ENCODE results near the gene NAA35. TPM values are rescaled to one million over a fixed set of nuclear protein-coding genes. Genes with fewer than 3 reads are reported as not detected.
"Not testable (repeated sequence)": the region's sequence is repeated elsewhere in the genome, so short reads cannot be mapped to it uniquely, and the experiment has no call there.

Gene NAA35
- total RNA-seq, 1 donor from 2014 or later: 19.1 TPM

- peak; percentile 27 for DNase-seq (ENCODE audit: low spot score)
These were observed 94.2 kb downstream of the NAA35 start for GRCh38 chr9:86034863-86035734.

GRCh38 chr9:86035827-86036440 is 95.0 kb downstream of the NAA35 start:
- no peak for DNase-seq (ENCODE audit: low spot score)

DNA sequence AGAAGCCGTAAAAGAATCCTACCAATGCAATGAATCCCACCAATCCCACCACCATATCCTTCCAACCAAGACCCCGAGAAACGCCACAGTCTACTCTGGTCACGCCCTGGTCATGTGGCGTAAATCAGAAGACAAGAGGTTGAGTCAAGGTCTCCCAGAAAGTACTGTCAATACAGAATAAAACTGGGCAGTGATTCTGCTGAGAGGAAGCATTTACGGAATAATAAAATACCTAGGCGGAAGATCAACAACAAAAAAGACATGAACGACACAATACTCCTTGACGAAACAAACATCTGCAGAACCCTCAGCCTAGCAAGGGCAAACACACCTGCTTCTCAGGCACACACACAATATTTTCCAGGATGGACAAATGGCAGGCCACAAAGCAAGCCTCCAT is 95.6 kb downstream of the NAA35 start:
- no peak for DNase-seq (ENCODE audit: low spot score)

DNA sequence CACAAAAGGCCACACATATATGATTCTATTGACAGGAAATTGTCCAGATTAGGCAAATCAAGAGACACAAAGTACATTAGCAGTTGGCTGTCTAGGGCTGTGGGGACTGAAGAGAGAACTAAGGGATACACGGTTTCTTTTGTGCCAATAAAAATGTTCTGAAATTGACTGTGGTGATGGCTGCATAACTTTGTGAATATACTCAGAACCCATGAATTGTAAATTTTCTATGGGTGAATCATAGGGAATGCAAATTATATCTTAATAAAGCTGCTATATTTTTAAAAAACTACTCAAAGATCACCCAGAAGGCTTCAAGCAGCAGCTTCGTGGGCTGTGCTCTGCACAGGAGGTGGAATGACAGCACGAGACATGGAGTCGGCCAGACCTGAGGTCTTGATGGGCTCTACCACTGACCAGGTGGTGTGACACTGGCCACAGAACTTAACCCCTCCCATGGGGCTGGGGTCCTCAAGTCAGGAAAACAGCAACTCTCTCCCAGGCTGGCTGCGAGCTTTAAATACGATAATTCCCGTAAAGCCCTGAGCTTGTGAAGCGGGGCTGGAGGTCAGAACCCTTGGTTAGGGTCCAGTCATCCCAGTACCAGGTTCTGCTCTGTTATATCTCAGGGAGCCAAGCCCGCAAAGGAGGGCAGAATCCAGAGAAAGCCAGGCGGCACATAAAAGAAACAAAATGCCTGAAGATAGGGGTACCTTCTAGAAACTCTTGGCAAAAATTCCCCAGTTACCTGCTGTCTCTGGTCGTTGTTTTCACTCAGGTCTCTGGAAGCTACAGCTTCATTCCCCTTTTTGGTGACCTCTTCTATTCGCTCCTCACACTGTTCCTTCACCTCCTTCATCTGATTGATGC is 99.3 kb downstream of the NAA35 start:
- no peak for DNase-seq (ENCODE audit: low spot score)

GRCh38 chr9:86040861-86041155 is 99.9 kb downstream of the NAA35 start:
- DNase-seq (ENCODE audit: low spot score): no peak

GRCh38 chr9:86041311-86041741 is 100.4 kb downstream of the NAA35 start:
- no peak for DNase-seq (ENCODE audit: low spot score)

DNA sequence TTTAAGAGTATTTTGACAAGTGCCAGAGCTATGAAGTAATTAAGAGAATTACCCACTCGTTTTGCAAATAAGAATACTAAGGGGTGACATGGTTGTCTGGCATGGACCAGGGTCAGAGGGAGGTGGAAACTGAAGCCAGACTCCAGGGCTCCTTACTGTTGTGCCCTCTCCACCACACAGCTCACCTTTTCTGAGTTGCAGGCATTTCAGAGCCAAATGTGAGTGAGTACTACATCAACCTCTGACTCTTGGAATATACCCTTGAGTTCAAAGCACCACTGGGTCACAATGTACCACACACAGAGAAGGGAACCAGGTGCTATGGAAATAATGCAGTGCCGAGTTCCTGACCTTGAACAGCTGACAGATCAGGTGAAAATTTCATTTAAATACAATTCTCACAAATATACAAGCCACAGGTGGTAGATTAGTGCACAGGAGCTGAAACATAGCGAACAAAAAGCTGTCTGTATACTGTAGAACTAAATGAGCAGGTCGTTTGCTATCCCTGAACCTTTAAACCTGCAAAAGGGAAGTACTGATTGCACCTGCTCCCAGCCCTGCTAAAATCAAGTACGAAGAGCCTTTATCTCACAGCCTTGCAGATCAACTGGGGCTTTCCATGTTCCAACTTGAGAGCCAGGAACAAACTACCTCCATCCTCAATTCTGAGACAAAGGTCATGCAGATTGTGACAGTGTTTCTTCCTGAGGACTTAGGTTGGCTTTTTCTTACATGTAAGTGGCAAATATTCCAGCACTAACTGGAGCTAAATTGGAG is 101.4 kb downstream of the NAA35 start:
- no peak for DNase-seq (ENCODE audit: low spot score)

DNA sequence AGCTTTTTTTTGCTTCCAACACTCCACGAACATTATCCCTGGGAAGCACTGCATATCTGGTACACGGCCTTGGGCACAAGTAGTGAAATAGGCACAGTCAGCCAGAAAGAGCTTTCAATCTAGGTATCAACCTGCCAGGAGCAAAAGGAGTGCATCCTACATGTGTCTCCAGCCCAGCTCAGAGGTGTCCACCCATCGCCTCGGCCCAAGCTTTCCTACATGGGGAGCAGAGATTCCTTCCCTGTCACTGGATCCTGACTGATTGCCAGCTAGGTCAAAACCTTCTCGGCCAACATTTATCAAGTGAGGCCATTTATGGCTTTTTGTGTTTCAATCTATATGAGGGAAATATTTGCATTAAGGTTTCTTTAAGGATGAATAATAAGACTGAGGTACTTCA is 102.6 kb downstream of the NAA35 start:
- no peak for DNase-seq (ENCODE audit: low spot score)

- DNase-seq (ENCODE audit: low spot score): no peak
These were observed 103.1 kb downstream of the NAA35 start for GRCh38 chr9:86043999-86044398.

DNA sequence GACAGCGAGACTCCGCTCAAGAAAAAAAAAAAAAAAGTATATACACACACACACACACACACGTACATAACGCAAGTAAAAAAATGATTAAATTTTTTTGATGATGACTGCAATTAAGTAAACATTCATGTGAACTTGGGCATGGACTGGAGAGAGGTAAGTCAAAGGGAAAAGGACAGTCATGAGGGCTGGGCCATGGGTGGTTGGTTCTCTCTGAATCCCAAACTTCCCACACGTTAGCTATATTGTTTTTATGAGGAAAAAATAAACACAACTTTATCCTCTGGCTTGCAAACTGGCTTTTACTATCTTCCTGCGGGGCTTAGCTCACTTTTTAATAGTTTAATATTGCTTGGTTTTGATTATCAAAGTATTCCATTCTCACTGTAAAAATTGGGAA is 104.7 kb downstream of the NAA35 start:
- no peak for DNase-seq (ENCODE audit: low spot score)

GRCh38 chr9:86046071-86046636 is 105.2 kb downstream of the NAA35 start:
- DNase-seq (ENCODE audit: low spot score): no peak

DNA sequence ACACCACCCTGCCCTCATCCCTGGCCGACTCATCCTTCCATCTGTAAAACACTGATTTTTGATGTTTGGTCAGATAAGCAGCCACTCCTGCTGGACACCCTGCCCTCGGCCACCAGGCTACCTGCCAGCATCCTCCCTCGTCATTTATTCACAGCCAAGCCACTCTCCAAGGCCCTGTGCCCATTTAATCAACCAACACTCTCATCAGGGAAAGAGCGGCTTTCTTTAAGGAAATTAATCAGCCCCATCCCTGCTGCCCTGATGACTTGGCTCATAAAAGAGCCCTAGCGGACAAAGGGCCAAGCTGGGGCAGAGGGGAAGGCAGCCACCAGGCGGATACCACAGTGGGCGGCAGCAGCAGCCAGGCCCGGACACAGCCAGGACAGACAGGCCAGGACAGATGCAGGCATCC is 106.0 kb downstream of the NAA35 start:
- no peak for DNase-seq (ENCODE audit: low spot score)

DNA sequence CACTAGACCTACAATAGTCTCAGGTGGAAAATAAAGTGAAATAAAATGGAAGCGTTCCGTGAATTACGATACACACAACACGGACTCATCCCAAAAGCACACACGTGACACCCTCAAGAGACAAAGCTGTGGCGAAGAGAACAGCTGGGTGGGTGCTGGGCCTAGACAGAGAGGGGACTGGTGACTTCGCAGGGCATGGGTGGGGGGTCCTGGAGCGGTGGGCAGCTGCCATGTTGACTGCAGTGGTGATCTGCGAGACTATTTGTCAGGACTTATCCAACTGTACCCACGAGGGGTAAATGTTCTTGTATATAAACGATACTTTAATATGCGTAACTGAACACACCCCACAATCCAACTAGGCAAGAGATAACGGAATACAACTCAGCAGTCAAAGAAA is 106.4 kb downstream of the NAA35 start:
- DNase-seq (ENCODE audit: low spot score): no peak

DNA sequence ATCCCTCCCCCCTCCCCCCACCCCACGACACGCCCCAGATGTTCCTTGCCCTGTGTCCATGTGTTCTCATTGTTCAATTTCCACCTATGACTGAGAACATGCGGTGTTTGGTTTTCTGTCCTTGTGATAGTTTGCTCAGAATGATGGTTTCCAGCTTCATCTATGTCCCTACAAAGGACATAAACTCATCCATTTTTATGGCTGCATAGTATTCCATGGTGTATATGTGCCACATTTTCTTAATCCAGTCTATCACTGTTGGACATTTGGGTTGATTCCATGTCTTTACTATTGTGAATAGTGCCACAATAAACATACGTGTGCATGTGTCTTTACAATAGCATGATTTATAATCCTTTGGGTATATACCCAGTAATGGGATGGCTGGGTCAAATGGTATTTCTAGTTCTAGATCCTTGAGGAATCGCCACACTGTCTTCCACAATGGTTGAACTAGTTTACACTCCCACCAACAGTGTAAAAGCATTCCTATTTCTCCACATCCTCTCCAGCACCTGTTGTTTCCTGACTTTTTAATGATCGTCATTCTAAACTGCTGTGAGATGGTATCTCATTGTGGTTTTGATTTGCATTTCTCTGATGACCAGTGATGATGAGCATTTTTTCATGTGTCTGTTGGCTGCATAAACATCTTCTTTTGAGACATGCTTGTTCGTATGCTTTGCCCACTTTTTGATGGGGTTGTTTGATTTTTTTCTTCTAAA is 107.2 kb downstream of the NAA35 start:
- not testable (repeated sequence) for DNase-seq (ENCODE audit: low spot score)

GRCh38 chr9:86052556-86053468 is 111.9 kb downstream of the NAA35 start:
- DNase-seq (ENCODE audit: low spot score): no peak

GRCh38 chr9:86054695-86055094 is 113.7 kb downstream of the NAA35 start:
- DNase-seq (ENCODE audit: low spot score): no peak

DNA sequence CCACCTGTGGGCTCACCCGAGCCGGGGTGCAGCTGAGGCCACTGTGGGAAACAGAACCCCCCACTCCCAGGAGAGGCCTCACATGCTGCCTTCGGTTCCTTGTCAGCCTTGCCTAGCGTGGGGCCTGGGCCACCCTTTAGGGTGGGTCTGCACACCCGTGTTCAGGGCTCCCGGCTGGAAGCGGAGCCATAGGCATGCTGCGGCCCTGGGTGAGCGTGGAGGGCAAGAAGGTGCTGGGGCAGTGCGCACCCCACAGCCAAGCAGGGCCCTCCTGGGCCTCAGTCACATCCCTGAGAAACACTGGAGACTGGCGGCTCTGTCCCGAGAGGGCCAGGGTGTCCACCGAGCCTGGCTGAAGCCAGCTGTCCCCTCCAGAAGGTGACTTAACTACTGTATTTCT is 116.5 kb downstream of the NAA35 start:
- no peak for DNase-seq (ENCODE audit: low spot score)

DNA sequence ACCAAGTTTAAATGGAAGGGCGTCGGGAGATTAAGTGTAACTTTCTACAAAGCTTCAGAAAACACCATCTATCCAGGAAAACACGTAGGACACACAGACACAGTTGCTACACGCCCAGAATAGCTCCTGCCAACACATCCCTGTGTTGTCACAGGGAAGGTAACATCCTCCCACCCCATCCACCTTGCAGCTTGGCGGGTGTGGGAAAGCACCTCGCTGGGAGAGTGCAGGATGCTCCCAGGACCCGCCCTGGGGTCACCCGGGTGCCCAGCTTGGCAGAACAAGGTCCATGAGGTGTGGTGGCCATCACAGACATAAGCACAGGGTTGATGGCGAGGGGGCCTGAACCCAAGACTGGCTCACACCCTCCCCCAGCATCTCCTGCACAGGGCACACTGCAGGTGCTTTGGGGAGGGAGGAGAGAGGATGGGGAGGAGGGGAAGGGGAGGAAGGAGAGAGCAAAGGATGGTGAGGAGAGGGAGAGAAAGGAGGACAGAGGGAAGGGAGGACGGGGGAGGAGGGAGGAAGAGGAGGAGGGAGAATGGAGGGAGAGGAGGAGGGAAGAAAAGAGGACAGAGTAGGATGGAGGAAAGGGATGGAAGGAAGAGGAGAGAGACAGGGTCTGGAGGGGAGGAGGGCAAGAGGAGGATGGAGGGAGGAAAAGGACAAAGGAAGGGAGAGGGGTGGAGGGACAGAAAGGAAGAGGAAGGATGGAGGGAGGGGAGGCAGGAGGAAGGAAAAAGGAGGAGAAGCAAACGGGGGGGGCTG is 121.2 kb downstream of the NAA35 start:
- DNase-seq (ENCODE audit: low spot score): no peak
